Measurements from ENCODE around the gene CCNQ.

DNA sequence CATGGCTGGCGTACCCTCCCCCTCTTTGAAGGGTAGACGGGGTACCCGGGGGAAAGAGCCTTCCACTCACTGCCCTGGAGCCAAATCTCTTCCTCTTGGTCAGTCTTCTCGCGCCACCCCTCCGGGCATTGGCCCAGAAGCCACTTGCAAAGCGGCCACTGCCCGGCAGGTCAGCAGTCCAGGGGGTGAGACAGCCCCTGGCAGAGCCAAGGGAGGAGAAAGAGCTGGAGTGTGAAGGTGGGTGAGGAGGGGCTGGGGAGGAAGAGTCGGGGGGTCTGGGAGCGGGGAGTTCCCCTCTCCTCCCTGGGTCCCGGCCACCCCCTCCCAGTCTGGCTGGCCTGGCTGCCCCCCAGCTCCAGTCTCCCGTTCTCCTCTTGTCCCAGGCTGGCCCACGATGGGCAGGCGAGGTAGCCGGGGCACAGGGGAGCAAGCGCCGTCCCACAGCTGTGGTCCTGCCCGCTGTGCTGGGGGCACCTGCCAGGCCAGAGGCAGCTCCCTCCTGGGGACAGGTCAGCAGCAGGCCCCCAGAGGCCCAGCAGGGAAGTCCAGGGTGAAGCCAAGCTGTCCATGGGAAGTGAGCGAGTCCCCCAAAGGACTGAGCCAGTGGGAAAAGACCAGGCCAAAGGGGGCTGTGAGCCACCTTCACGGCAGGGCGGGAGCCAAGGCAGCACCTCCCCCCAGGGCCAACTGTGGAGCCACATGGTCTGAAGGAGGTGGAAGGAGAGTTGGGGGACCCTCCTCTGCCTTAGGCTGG, 26.5 kb upstream of the CCNQ start:
- no peak for TF ChIP-seq CTCF (conservative IDR thresholded peaks at IDR 0.05; ENCODE audit: low read length)
- no peak for TF ChIP-seq EZH2phosphoT487 (IDR thresholded peaks at IDR 0.05; ENCODE audit: borderline replicate concordance)
